ENCODE results near the gene CASP1. TPM values are rescaled to one million over a fixed set of nuclear protein-coding genes. Genes with fewer than 3 reads are reported as not detected.
"Not testable (repeated sequence)": the region's sequence is repeated elsewhere in the genome, so short reads cannot be mapped to it uniquely, and the experiment has no call there.

Gene CASP1
- total RNA-seq, 1 donor from 2014 or later = not detected

- Mint-ChIP-seq H3K9me3 (ENCODE audit: low read depth) (no peaks in the 10 kb centered on the region), H3K36me3 (ENCODE audit: insufficient read depth) (no peaks in the 10 kb centered on the region), H3K27me3 (no peaks in the 10 kb centered on the region), H3K27ac (no peak overlapping the region), H3K4me1 (ENCODE audit: low read depth) (no peaks in the 10 kb centered on the region), H3K4me3 (ENCODE audit: low read depth) (no peak overlapping the region)
- no peak for DNase-seq (ENCODE audit: low spot score, unreplicated experiment)
- TF ChIP-seq CTCF (IDR thresholded peaks at IDR 0.05; ENCODE audit: unreplicated experiment) = no peak
These were observed 38.7 kb upstream of the CASP1 start for GRCh38 chr11:105073456-105074165.

GRCh38 chr11:105072080-105072479, 37.1 kb upstream of the CASP1 start:
- H3K27me3 Mint-ChIP-seq; H3K9me3 Mint-ChIP-seq (ENCODE audit: low read depth); H3K27ac Mint-ChIP-seq; DNase-seq (ENCODE audit: low spot score, unreplicated experiment); H3K4me1 Mint-ChIP-seq (ENCODE audit: low read depth); H3K36me3 Mint-ChIP-seq (ENCODE audit: insufficient read depth); H3K4me3 Mint-ChIP-seq (ENCODE audit: low read depth): not testable (repeated sequence)

GRCh38 chr11:105071089-105071732, 36.3 kb upstream of the CASP1 start:
- no peak for TF ChIP-seq CTCF (IDR thresholded peaks at IDR 0.05; ENCODE audit: unreplicated experiment)
- Mint-ChIP-seq H3K9me3 (ENCODE audit: low read depth) (peaks cover 3% of the 10 kb centered on the region), H3K4me1 (ENCODE audit: low read depth) (no peaks in the 10 kb centered on the region), H3K27ac (no peak overlapping the region), H3K4me3 (ENCODE audit: low read depth) (no peak overlapping the region), H3K27me3 (no peaks in the 10 kb centered on the region), H3K36me3 (ENCODE audit: insufficient read depth) (no peaks in the 10 kb centered on the region)
- DNase-seq (ENCODE audit: low spot score, unreplicated experiment) = no peak

GRCh38 chr11:105070306-105070705, 35.4 kb upstream of the CASP1 start:
- H3K9me3 Mint-ChIP-seq (ENCODE audit: low read depth) = peaks cover 3% of the 10 kb centered on the region
- TF ChIP-seq CTCF (IDR thresholded peaks at IDR 0.05; ENCODE audit: unreplicated experiment) = no peak
- no peak for DNase-seq (ENCODE audit: low spot score, unreplicated experiment)
- no peak overlapping the region for H3K27ac Mint-ChIP-seq
- H3K36me3 Mint-ChIP-seq (ENCODE audit: insufficient read depth) = no peaks in the 10 kb centered on the region
- no peaks in the 10 kb centered on the region for H3K4me1 Mint-ChIP-seq (ENCODE audit: low read depth)
- H3K4me3 Mint-ChIP-seq (ENCODE audit: low read depth) = no peak overlapping the region
- H3K27me3 Mint-ChIP-seq = no peaks in the 10 kb centered on the region

GRCh38 chr11:105069749-105070148, 34.8 kb upstream of the CASP1 start:
- DNase-seq (ENCODE audit: low spot score, unreplicated experiment); H3K27ac Mint-ChIP-seq; H3K27me3 Mint-ChIP-seq: not testable (repeated sequence)

GRCh38 chr11:105063245-105063941, 28.4 kb upstream of the CASP1 start:
- not testable (repeated sequence) for H3K36me3 Mint-ChIP-seq (ENCODE audit: insufficient read depth); H3K27me3 Mint-ChIP-seq; H3K4me1 Mint-ChIP-seq (ENCODE audit: low read depth); H3K9me3 Mint-ChIP-seq (ENCODE audit: low read depth); H3K4me3 Mint-ChIP-seq (ENCODE audit: low read depth); DNase-seq (ENCODE audit: low spot score, unreplicated experiment); H3K27ac Mint-ChIP-seq

More at GRCh38 chr11:105069749-105070148, 34.8 kb upstream of the CASP1 start:
- H3K36me3 Mint-ChIP-seq (ENCODE audit: insufficient read depth); H3K4me1 Mint-ChIP-seq (ENCODE audit: low read depth); H3K4me3 Mint-ChIP-seq (ENCODE audit: low read depth); H3K9me3 Mint-ChIP-seq (ENCODE audit: low read depth): not testable (repeated sequence)

Measured in progenitor cell of endocrine pancreas (in vitro differentiated cells).